ENCODE results near the gene PAPSS1. TPM values are rescaled to one million over a fixed set of nuclear protein-coding genes. Genes with fewer than 3 reads are reported as not detected.

Gene PAPSS1
- polyA plus RNA-seq, 3 donors, result 46.4 to 79.6 (median 64.8) TPM

- Mint-ChIP-seq H3K27ac (no peak overlapping the region), H3K4me1 (no peaks in the 10 kb centered on the region)
- TF ChIP-seq CTCF (IDR thresholded peaks at IDR 0.05), result no peak
Measured at GRCh38 chr4:107747748-107748486, 27.9 kb upstream of the PAPSS1 start.

GRCh38 chr4:107746161-107746560 lies 26.1 kb upstream of the PAPSS1 start:
- H3K36me3 Mint-ChIP-seq, result no peaks in the 10 kb centered on the region
- H3K9me3 Mint-ChIP-seq, result peaks cover 0 to 7% (median 2%) of the 10 kb centered on the region in 7 donors
- TF ChIP-seq CTCF (IDR thresholded peaks at IDR 0.05), result no peak
- no peaks in the 10 kb centered on the region for H4K20me1 ChIP-seq (ENCODE audit: insufficient read depth, low read length)
- no peak overlapping the region for H3K4me3 Mint-ChIP-seq
- peaks cover 0 to 4% (median 1%) of the 10 kb centered on the region in 3 donors for H3K27me3 Mint-ChIP-seq (ENCODE audit: low read depth in 3 of 3)
- no peak overlapping the region for H3K27ac ChIP-seq (ENCODE audit: low read depth in 1 of 2, low read length in 2 of 2)
- H3K9ac ChIP-seq (ENCODE audit: insufficient read depth, low read length, poor library complexity, severe bottlenecking), result no peak overlapping the region
- no peaks in the 10 kb centered on the region for H3K36me3 ChIP-seq (replicated peaks in 1 of 2; ENCODE audit: control insufficient read depth in 1 of 2, insufficient read depth in 2 of 2, low read length in 2 of 2)
- no peaks in the 10 kb centered on the region for H3K27me3 ChIP-seq (ENCODE audit: control insufficient read depth in 2 of 2, insufficient read depth in 2 of 2, low read length in 2 of 2)
- no peak overlapping the region for H3K4me2 ChIP-seq (replicated peaks; ENCODE audit: extremely low read depth, low read length, poor library complexity, severe bottlenecking)
- H3K4me3 ChIP-seq (replicated peaks in 1 of 3; ENCODE audit: low read depth in 2 of 3, low read length in 3 of 3), result no peak overlapping the region
- no peak overlapping the region for H3K27ac Mint-ChIP-seq
- H2AFZ ChIP-seq (ENCODE audit: insufficient read depth, low read depth, low read length, poor library complexity, severe bottlenecking), result no peak overlapping the region
- WGBS (ENCODE audit: insufficient coverage), result no CpG with 5 or more reads among the region's 1 CpG
- intact Hi-C loops (cut with micrococcal nuclease), result no loop called here
- no peak for DNase-seq
- H3K4me1 Mint-ChIP-seq, result no peaks in the 10 kb centered on the region
- H3K79me2 ChIP-seq (ENCODE audit: insufficient read depth, low read length), result no peaks in the 10 kb centered on the region
- H3K4me1 ChIP-seq (ENCODE audit: control insufficient read depth in 1 of 2, insufficient read depth in 2 of 2, low read length in 2 of 2), result no peaks in the 10 kb centered on the region
- no peaks in the 10 kb centered on the region for H3K9me3 ChIP-seq (replicated peaks in 1 of 2; ENCODE audit: control insufficient read depth in 1 of 2, insufficient read depth in 1 of 2, low read length in 2 of 2)

More at GRCh38 chr4:107747748-107748486, 27.9 kb upstream of the PAPSS1 start:
- no peak for DNase-seq
- Histone ChIP-seq H3K27ac (ENCODE audit: low read depth in 1 of 2, low read length in 2 of 2) (no peak overlapping the region), H3K4me3 (replicated peaks in 1 of 3; ENCODE audit: low read depth in 2 of 3, low read length in 3 of 3) (no peak overlapping the region), H4K20me1 (ENCODE audit: insufficient read depth, low read length) (no peaks in the 10 kb centered on the region), H3K9me3 (replicated peaks in 1 of 2; ENCODE audit: control insufficient read depth in 1 of 2, insufficient read depth in 1 of 2, low read length in 2 of 2) (no peaks in the 10 kb centered on the region), H3K4me1 (ENCODE audit: control insufficient read depth in 1 of 2, insufficient read depth in 2 of 2, low read length in 2 of 2) (no peaks in the 10 kb centered on the region), H3K27me3 (ENCODE audit: control insufficient read depth in 2 of 2, insufficient read depth in 2 of 2, low read length in 2 of 2) (no peaks in the 10 kb centered on the region), H3K36me3 (replicated peaks in 1 of 2; ENCODE audit: control insufficient read depth in 1 of 2, insufficient read depth in 2 of 2, low read length in 2 of 2) (no peaks in the 10 kb centered on the region), H3K4me2 (replicated peaks; ENCODE audit: extremely low read depth, low read length, poor library complexity, severe bottlenecking) (no peak overlapping the region), H3K9ac (ENCODE audit: insufficient read depth, low read length, poor library complexity, severe bottlenecking) (no peak overlapping the region), H3K79me2 (ENCODE audit: insufficient read depth, low read length) (no peaks in the 10 kb centered on the region), H2AFZ (ENCODE audit: insufficient read depth, low read depth, low read length, poor library complexity, severe bottlenecking) (no peak overlapping the region)
- H3K9me3 Mint-ChIP-seq, result peaks cover 0 to 7% (median 2%) of the 10 kb centered on the region in 7 donors
- no peak overlapping the region for H3K4me3 Mint-ChIP-seq
- H3K27me3 Mint-ChIP-seq (ENCODE audit: low read depth in 3 of 3), result peaks cover 0 to 4% (median 1%) of the 10 kb centered on the region in 3 donors
- intact Hi-C loops (cut with micrococcal nuclease), result no loop called here
- WGBS (ENCODE audit: insufficient coverage), result 100% methylated on average over 1 of the region's 5 CpGs
- no peaks in the 10 kb centered on the region for H3K36me3 Mint-ChIP-seq

Measured in CD14-positive monocyte (primary cell).